H1 (cell line): Measurements from ENCODE around the gene PRSS2. TPM values are rescaled to one million over a fixed set of nuclear protein-coding genes. Genes with fewer than 3 reads are reported as not detected.

ENCODE experiments used
- CTCF ChIA-PET: fragments of 300-600 bp; sonication (Branson Sonifier 250); formaldehyde crosslinking; loops from one replicate; lab custom pipeline; 2021; ENCODE audit not compliant: partially characterized antibody; lab: Charles Lee
- POLR2A ChIA-PET: fragments of 300-600 bp; sonication (Branson Sonifier 250); formaldehyde crosslinking; loops from one replicate; lab custom pipeline; 2021; ENCODE audit warnings: inconsistent platforms; ENCODE audit not compliant: partially characterized antibody; lab: Charles Lee
- DNase-seq, 2 experiments: peaks; one replicate each; pipeline versions ENCODE4 v3.0.0 to v3.0.0-alpha.2; 2010 to 2022; ENCODE audit warnings: low spot score in 2 of 2, low read depth in 1 of 2, mixed read lengths in 1 of 2
- FAIRE-seq: peaks from 2 replicates; lab custom pipeline; 2011; peaks lifted over from hg19 to GRCh38; lab: Jason Lieb, UNC
- H2AFZ ChIP-seq: 2 replicates; pipeline ENCODE4 v1.8.1; 2012; ENCODE audit warnings: low read length, inconsistent platforms
- H2AK5ac ChIP-seq: 2 replicates; pipeline ENCODE4 v1.6.1; 2013; ENCODE audit warnings: low read depth, low read length
- H2BK120ac ChIP-seq: replicated peaks from 2 replicates; pipeline ENCODE3; 2013; ENCODE audit warnings: low read depth, low read length, inconsistent platforms
- H2BK12ac ChIP-seq: 2 replicates; pipeline ENCODE4 v1.6.1; 2013; ENCODE audit warnings: low read depth, low read length
- H2BK15ac ChIP-seq: 2 replicates; pipeline ENCODE4 v1.6.1; 2013; ENCODE audit warnings: low read length
- H2BK20ac ChIP-seq: 2 replicates; pipeline ENCODE4 v1.6.1; 2013; ENCODE audit warnings: low read length
- H2BK5ac ChIP-seq: 2 replicates; pipeline ENCODE4 v1.6.1; 2013; ENCODE audit warnings: low read depth, low read length
- H3K14ac ChIP-seq: 2 replicates; pipeline ENCODE4 v1.6.1; 2013; ENCODE audit warnings: inconsistent platforms; ENCODE audit not compliant: insufficient read length
- H3K18ac ChIP-seq: 2 replicates; pipeline ENCODE4 v1.6.1; 2013; ENCODE audit warnings: low read length; ENCODE audit errors: extremely low read depth
- H3K23ac ChIP-seq: 2 replicates; pipeline ENCODE4 v1.6.1; 2013; ENCODE audit warnings: inconsistent platforms; ENCODE audit not compliant: insufficient read length
- H3K23me2 ChIP-seq: 2 replicates; pipeline ENCODE4 v1.6.1; 2013; ENCODE audit warnings: low read depth, low read length
- H3K27ac ChIP-seq: 2 replicates; pipeline ENCODE4 v1.6.1; 2011; ENCODE audit warnings: low read depth, low read length, inconsistent platforms
- H3K27me3 ChIP-seq, 4 experiments: replicated peaks in 1 of 4; 1 replicate in 1 of 4; 2 replicates in 3 of 4; pipeline versions ENCODE4 v1.6.1 to v1.8.1; 2011 to 2013; ENCODE audit warnings: low read length in 3 of 4, mild to moderate bottlenecking in 3 of 4, inconsistent platforms in 2 of 4, mixed read lengths in 2 of 4, moderate library complexity in 1 of 4; ENCODE audit not compliant: control insufficient read depth in 3 of 4, insufficient read depth in 3 of 4; ENCODE audit errors: extremely low read depth in 1 of 4
- H3K36me3 ChIP-seq, 4 experiments: 2 replicates each; pipeline versions ENCODE4 v1.6.1 to v1.8.1; 2011 to 2013; ENCODE audit warnings: mild to moderate bottlenecking in 4 of 4, low read length in 3 of 4, moderate library complexity in 2 of 4, control low read depth in 1 of 4, inconsistent platforms in 1 of 4; ENCODE audit not compliant: insufficient read depth in 4 of 4, control insufficient read depth in 2 of 4
- H3K4ac ChIP-seq: replicated peaks from 2 replicates; pipeline ENCODE3; 2013; ENCODE audit warnings: low read length, low read depth, mixed read lengths, inconsistent platforms; ENCODE audit not compliant: insufficient read length
- H3K4me1 ChIP-seq, 4 experiments: replicated peaks in 1 of 4; 1 replicate in 1 of 4; 2 replicates in 3 of 4; pipeline versions ENCODE4 v1.6.1 to v1.8.1; 2011 to 2013; ENCODE audit warnings: low read length in 3 of 4, inconsistent platforms in 2 of 4, mixed read lengths in 1 of 4; ENCODE audit not compliant: insufficient read depth in 4 of 4, control insufficient read depth in 3 of 4
- H3K4me2 ChIP-seq, 2 experiments: 2 replicates each; pipeline versions ENCODE4 v1.6.1 to v1.8.1; 2011 to 2013; ENCODE audit warnings: low read depth in 2 of 2, low read length in 2 of 2, control low read depth in 1 of 2, inconsistent platforms in 1 of 2, mild to moderate bottlenecking in 1 of 2; ENCODE audit not compliant: insufficient read depth in 1 of 2
- H3K4me3 ChIP-seq, 4 experiments: fragments of 200-600, 300-600 bp in 1 of 4; sonication (generic), shearing (Covaris generic), sonication (Bioruptor Twin) in 1 of 4; 2 replicates each; pipeline versions ENCODE4 v1.5.1 to v1.8.1; 2011 to 2016; ENCODE audit warnings: low read length in 4 of 4, low read depth in 3 of 4, control low read depth in 2 of 4, inconsistent platforms in 2 of 4, mild to moderate bottlenecking in 2 of 4, mixed read lengths in 1 of 4, moderate library complexity in 1 of 4; ENCODE audit not compliant: insufficient read depth in 2 of 4; ENCODE audit errors: extremely low read depth in 1 of 4
- H3K56ac ChIP-seq: replicated peaks from 2 replicates; pipeline ENCODE3; 2013; ENCODE audit warnings: low read depth, mild to moderate bottlenecking, mixed read lengths, low read length, inconsistent platforms; ENCODE audit not compliant: insufficient read length
- H3K79me1 ChIP-seq: 2 replicates; pipeline ENCODE4 v1.6.1; 2013; ENCODE audit warnings: low read depth, low read length, control low read depth
- H3K79me2 ChIP-seq, 2 experiments: 2 replicates each; pipeline versions ENCODE4 v1.6.1 to v1.8.1; 2012 to 2013; ENCODE audit warnings: low read length in 2 of 2, mild to moderate bottlenecking in 2 of 2, inconsistent platforms in 1 of 2; ENCODE audit not compliant: insufficient read depth in 2 of 2, control insufficient read depth in 1 of 2
- H3K9ac ChIP-seq, 4 experiments: replicated peaks in 1 of 4; 1 replicate in 1 of 4; 2 replicates in 3 of 4; pipeline versions ENCODE4 v1.6.1 to v1.8.1; 2011 to 2013; ENCODE audit warnings: low read depth in 3 of 4, low read length in 3 of 4, control low read depth in 2 of 4, mild to moderate bottlenecking in 2 of 4, moderate library complexity in 2 of 4, inconsistent platforms in 1 of 4; ENCODE audit errors: extremely low read depth in 1 of 4
- H3K9me3 ChIP-seq, 2 experiments: 2 replicates each; pipeline versions ENCODE4 v1.6.1 to v1.8.1; 2012 to 2013; ENCODE audit warnings: mild to moderate bottlenecking in 2 of 2, moderate library complexity in 2 of 2, control low read depth in 1 of 2, inconsistent platforms in 1 of 2, low read depth in 1 of 2, low read length in 1 of 2, mixed read lengths in 1 of 2; ENCODE audit not compliant: insufficient read depth in 2 of 2
- H4K20me1 ChIP-seq, 2 experiments: replicated peaks in 1 of 2; 2 replicates each; pipeline versions ENCODE3 to v1.8.1; 2011 to 2013; ENCODE audit warnings: inconsistent platforms in 2 of 2, low read length in 2 of 2, mild to moderate bottlenecking in 1 of 2; ENCODE audit not compliant: insufficient read depth in 2 of 2, control insufficient read depth in 1 of 2
- H4K5ac ChIP-seq: 2 replicates; pipeline ENCODE4 v1.6.1; 2013; ENCODE audit warnings: low read length, low read depth, mixed read lengths, inconsistent platforms; ENCODE audit not compliant: insufficient read length
- H4K8ac ChIP-seq: 2 replicates; pipeline ENCODE4 v1.8.0; 2013; ENCODE audit warnings: mild to moderate bottlenecking, moderate library complexity, low read length, inconsistent platforms; ENCODE audit not compliant: insufficient read depth; ENCODE audit errors: extremely low read depth
- H4K91ac ChIP-seq: replicated peaks from 2 replicates; pipeline ENCODE3; 2013; ENCODE audit warnings: low read length, mixed read lengths, inconsistent platforms; ENCODE audit not compliant: insufficient read length
- BACH1 ChIP-seq: IDR thresholded peaks from 2 replicates; pipeline ENCODE4 v1.6.1; 2012; ENCODE audit warnings: low read length, improper control_type of control experiment
- BCL11A ChIP-seq, 2 experiments: IDR thresholded peaks; one replicate each; pipeline ENCODE4 v1.6.1; 2011; ENCODE audit warnings: low read depth in 2 of 2, low read length in 2 of 2, mild to moderate bottlenecking in 2 of 2
- CTBP2 ChIP-seq: IDR thresholded peaks from 2 replicates; pipeline ENCODE4 v1.7.0; 2011; ENCODE audit warnings: borderline replicate concordance, mild to moderate bottlenecking, moderate library complexity, mixed read lengths, low read length; ENCODE audit not compliant: insufficient read depth, insufficient read length
- EGR1 ChIP-seq: IDR thresholded peaks from 2 replicates; pipeline ENCODE4 v1.6.1; 2011; ENCODE audit warnings: low read depth, low read length, borderline replicate concordance
- JUND ChIP-seq: IDR thresholded peaks from 2 replicates; pipeline ENCODE4 v1.6.1; 2011; ENCODE audit warnings: mild to moderate bottlenecking, improper control_type of control experiment, low read length
- MAFK ChIP-seq: IDR thresholded peaks from 2 replicates; pipeline ENCODE4 v1.6.1; 2012; ENCODE audit warnings: low read depth, mild to moderate bottlenecking, improper control_type of control experiment, low read length
- NANOG ChIP-seq: IDR thresholded peaks from 2 replicates; pipeline ENCODE4 v1.6.1; 2011; ENCODE audit warnings: low read length, low read depth, mild to moderate bottlenecking, inconsistent platforms; ENCODE audit not compliant: insufficient read depth, poor library complexity, severe bottlenecking
- RNF2 ChIP-seq: fragments of 200-900, 300-1000 bp; sonication (generic); IDR thresholded peaks from 2 replicates; pipeline ENCODE4 v1.7.1; 2016; ENCODE audit warnings: borderline replicate concordance, low read depth, mild to moderate bottlenecking, antibody characterized with exemption, low read length; ENCODE audit not compliant: poor library complexity, severe bottlenecking; ENCODE audit errors: missing control alignments
- TCF12 ChIP-seq: IDR thresholded peaks from 2 replicates; pipeline ENCODE4 v1.6.1; 2011; ENCODE audit warnings: low read depth, mild to moderate bottlenecking, low read length
- USF2 ChIP-seq: IDR thresholded peaks from 2 replicates; pipeline ENCODE4 v1.6.1; 2011; ENCODE audit warnings: low read length, improper control_type of control experiment
- WGBS, 2 experiments: shearing (Covaris generic) in 1 of 2; methylation state at CpG; one replicate each; pipeline versions ENCODE4 v1.1.6 to v1.1.7; 2013 to 2015; ENCODE audit warnings: low lambda C conversion rate in 2 of 2, mixed read lengths in 2 of 2, inconsistent platforms in 1 of 2, low coverage in 1 of 2, missing lambda C conversion rate in 1 of 2; ENCODE audit not compliant: insufficient replicate concordance in 2 of 2, insufficient coverage in 1 of 2, insufficient read length in 1 of 2; ENCODE audit errors: extremely low coverage in 1 of 2, missing lambda C conversion rate in 1 of 2; 5-methylcytosine and 5-hydroxymethylcytosine counted together
- polyA plus RNA-seq, 7 experiments: library from polyadenylated mRNA; depleted of rRNA in 3 of 7; stranded (reverse) in 5 of 7; unstranded in 2 of 7; fragments of >200 nt in 5 of 7; fragments of 200-250 nt in 2 of 7; gene quantifications; 1 replicate in 5 of 7; 2 replicates in 1 of 7; 4 replicates in 1 of 7; pipeline versions ENCODE4 v1.2.1 to v1.2.3, GENCODE V29; 2011 to 2013; ENCODE audit warnings: missing spikeins in 2 of 7, mixed read lengths in 2 of 7
- total RNA-seq: library from RNA; stranded (reverse); fragmentation: NEBNext Ultra II Directional; extraction: Animal tissue kit (Norgen Biotek cat#: 25700); gene quantifications from 2 replicates; pipeline ENCODE4 v1.2.1, GENCODE V29; 2021

The PRSS2 gene
- total and polyA plus RNA-seq, 2 of the 8 experiments (the other 6 are each of a cell fraction or from before 2014, with no cell fraction given), result not detected

GRCh38 chr7:142754681-142755575, 15.8 kb upstream of the PRSS2 start:
- POLR2A ChIA-PET, result no interaction called here
- TF ChIP-seq MAFK (no peak), CTBP2 (no peak), JUND (no peak), TCF12 (no peak), BACH1 (no peak), RNF2 (no peak), BCL11A (IDR thresholded peaks at IDR 0.05; ENCODE audit: low read depth in 2 of 2, low read length in 2 of 2) (no peak), EGR1 (no peak), USF2 (no peak), NANOG (no peak)

More at GRCh38 chr7:142754681-142755575, 15.8 kb upstream of the PRSS2 start:
- H3K79me1 ChIP-seq, result no peaks in the 10 kb centered on the region
- H3K56ac ChIP-seq, result no peak overlapping the region
- H3K36me3 ChIP-seq, result no peaks in the 10 kb centered on the region
- H3K27ac ChIP-seq, result no peak overlapping the region
- 72% methylated on average over 10 of the region's 10 CpGs; no CpG with 5 or more reads in 1 of the 2 experiments for WGBS, 2 experiments
- FAIRE-seq, result no peak
- H3K27me3 ChIP-seq, result no peaks in the 10 kb centered on the region
- H3K4me1 ChIP-seq, result no peaks in the 10 kb centered on the region
- no peak overlapping the region for H3K18ac ChIP-seq
- no peak overlapping the region for H2BK20ac ChIP-seq
- no peaks in the 10 kb centered on the region for H3K79me2 ChIP-seq
- H3K9ac ChIP-seq, result no peak overlapping the region
- no peak overlapping the region for H3K14ac ChIP-seq
- DNase-seq, result peak in 1 of 2 experiments; percentile 8
- H2BK15ac ChIP-seq, result no peak overlapping the region
- no peak overlapping the region for H4K91ac ChIP-seq
- CTCF ChIA-PET, result interaction anchor here (0.9 to 1.3 kb wide), 2 partner anchors 19 to 56 kb away, joined by 3 read pairs; no protein-coding TSS in a partner anchor
- H3K4me3 ChIP-seq, result no peak overlapping the region
- H2BK12ac ChIP-seq, result no peak overlapping the region
- no peaks in the 10 kb centered on the region for H3K23me2 ChIP-seq
- no peak overlapping the region for H4K8ac ChIP-seq
- H2BK120ac ChIP-seq, result no peak overlapping the region
- H3K4me2 ChIP-seq, result no peak overlapping the region
- H2AFZ ChIP-seq, result no peak overlapping the region
- H3K4ac ChIP-seq, result no peak overlapping the region
- no peak overlapping the region for H3K23ac ChIP-seq
- no peak overlapping the region for H4K5ac ChIP-seq
- H2AK5ac ChIP-seq, result no peak overlapping the region
- no peaks in the 10 kb centered on the region for H3K9me3 ChIP-seq
- H2BK5ac ChIP-seq, result no peak overlapping the region
- H4K20me1 ChIP-seq, result no peaks in the 10 kb centered on the region
